Aorta (tissue), 5 donors: Measurements from ENCODE around the gene PRDM1. TPM values are rescaled to one million over a fixed set of nuclear protein-coding genes. Genes with fewer than 3 reads are reported as not detected.
"Not testable (repeated sequence)": the region's sequence is repeated elsewhere in the genome, so short reads cannot be mapped to it uniquely, and the experiment has no call there.

Experiments
- ATAC-seq: fragments of 200-7000 bp; cut with Tn5 transposase; one replicate; pipeline ENCODE4 v1.9.1; 2022; ENCODE audit warnings: moderate library complexity; ENCODE audit not compliant: low FRiP score
- DNase-seq, 2 donors: peaks; one replicate each; pipeline ENCODE4 v3.0.0-alpha.2; 2020
- H3K27ac ChIP-seq, 2 donors: one replicate each; pipeline ENCODE4 v1.5.1; 2013; ENCODE audit warnings: low read length in 2 of 2, mild to moderate bottlenecking in 2 of 2, moderate library complexity in 2 of 2, control low read depth in 1 of 2, inconsistent platforms in 1 of 2, low read depth in 1 of 2
- H3K27me3 ChIP-seq, 2 donors: one replicate each; pipeline ENCODE4 v1.6.1; 2013; ENCODE audit warnings: control low read depth in 1 of 2, low read length in 1 of 2, mild to moderate bottlenecking in 1 of 2, moderate library complexity in 1 of 2; ENCODE audit not compliant: insufficient read depth in 2 of 2, control insufficient read depth in 1 of 2
- H3K36me3 ChIP-seq, 2 donors: one replicate each; pipeline ENCODE4 v1.6.1; 2013; ENCODE audit warnings: control low read depth in 1 of 2, low read length in 1 of 2, mild to moderate bottlenecking in 1 of 2; ENCODE audit not compliant: insufficient read depth in 2 of 2, control insufficient read depth in 1 of 2
- H3K4me1 ChIP-seq, 2 donors: one replicate each; pipeline ENCODE4 v1.6.1; 2013; ENCODE audit warnings: low read length in 2 of 2, control low read depth in 1 of 2, mild to moderate bottlenecking in 1 of 2, moderate library complexity in 1 of 2; ENCODE audit not compliant: insufficient read depth in 2 of 2, control insufficient read depth in 1 of 2
- H3K4me3 ChIP-seq, 2 donors: one replicate each; pipeline ENCODE4 v1.5.1; 2013; ENCODE audit warnings: low read length in 2 of 2, control low read depth in 1 of 2, mild to moderate bottlenecking in 1 of 2
- H3K9me3 ChIP-seq: one replicate; pipeline ENCODE4 v1.6.1; 2013; ENCODE audit warnings: mild to moderate bottlenecking, low read length; ENCODE audit not compliant: control insufficient read depth
- WGBS, 2 donors: extraction: QIAGEN DNeasy Blood & Tissue Kit; methylation state at CpG; one replicate each; pipeline ENCODE4 v1.1.7; 2013; 5-methylcytosine and 5-hydroxymethylcytosine counted together
- intact Hi-C, 2 donors: fragments of 100-400 bp; cut with DNase I; formaldehyde crosslinking; loops; one replicate each; pipeline versions ENCODE4 v1.14.2 to v1.15.0; 2022
- polyA plus RNA-seq, 2 donors: library from polyadenylated mRNA; stranded (reverse); fragments of 200-250 nt; gene quantifications; one replicate each; pipeline ENCODE4 v1.2.3, GENCODE V29; 2013
- total RNA-seq, 2 donors: library from RNA; stranded (reverse); fragmentation: NEBNext Ultra II Directional; extraction: Animal tissue kit (Norgen Biotek cat#: 25700); gene quantifications; one replicate each; pipeline ENCODE4 v1.2.1, GENCODE V29; 2021
- donor health status: healthy with polysubstance abuse.
- donor health status: Bipolar disorder and iron deficiency.
- donor health status: DM: no; HTN: no; CAD: no.
- donor health status: DM: no; HTN: no; CAD: no.
- donor health status: DM: yes; HTN: yes; CAD: no.

The PRDM1 gene
- total and polyA plus RNA-seq, 4 donors, result 0.23 to 10.5 (median 3.5) TPM

DNA sequence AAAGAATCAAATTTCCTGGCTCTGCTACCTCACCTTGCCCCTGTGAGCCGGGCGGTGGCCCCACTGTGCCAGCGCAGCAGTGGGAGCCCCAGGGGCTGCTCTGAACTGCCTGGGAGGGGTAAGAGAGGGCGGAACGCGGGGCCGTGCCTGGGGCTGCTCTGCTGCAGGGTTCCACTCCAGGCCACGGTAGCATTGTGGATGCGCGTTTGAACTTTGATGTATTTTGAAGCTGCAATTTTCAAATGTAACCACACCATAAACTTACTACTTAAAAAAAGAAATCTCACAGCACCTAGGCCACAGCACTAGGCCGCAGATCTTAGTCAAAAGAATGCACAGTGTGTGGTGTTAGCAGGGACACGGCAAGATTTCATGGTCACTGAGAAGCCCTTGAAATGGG is 57.5 kb downstream of the PRDM1 start:
- Histone ChIP-seq H3K27me3 (peaks cover 0 to 3% of the 10 kb centered on the region in 2 donors), H3K36me3 (no peaks in the 10 kb centered on the region), H3K9me3 (no peaks in the 10 kb centered on the region), H3K27ac (no peak overlapping the region), H3K4me1 (no peaks in the 10 kb centered on the region), H3K4me3 (no peak overlapping the region)
- DNase-seq (no peak), ATAC-seq (no peak)
- WGBS, 2 donors, result 86 to 89% methylated on average over 12 of the region's 12 CpGs
- intact Hi-C loops, result no loop called here

DNA sequence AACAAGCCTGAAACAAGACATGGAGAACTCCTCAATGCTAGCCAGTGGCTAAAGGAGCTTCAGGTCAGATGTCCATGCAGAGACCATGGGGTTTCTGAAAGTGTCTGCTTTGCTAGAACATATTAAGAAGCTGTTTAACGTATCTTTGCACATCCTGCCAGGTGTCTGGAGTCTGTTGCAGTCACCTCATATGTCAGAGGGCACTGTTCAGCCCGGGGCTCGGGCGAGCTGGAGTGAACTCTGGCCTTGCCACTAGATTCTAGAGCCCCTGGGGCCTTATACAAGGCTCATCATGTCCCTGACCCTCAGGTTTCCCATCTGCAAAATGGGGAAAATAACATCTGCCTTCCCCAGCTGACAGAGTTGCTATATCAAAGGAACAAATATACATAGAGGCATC is 59.0 kb downstream of the PRDM1 start:
- H3K4me1 ChIP-seq, result no peaks in the 10 kb centered on the region
- DNase-seq (no peak), ATAC-seq (no peak)
- no peaks in the 10 kb centered on the region for H3K36me3 ChIP-seq
- WGBS, 2 donors, result 71% methylated on average over 4 of the region's 4 CpGs
- no peaks in the 10 kb centered on the region for H3K9me3 ChIP-seq
- no peak overlapping the region for H3K4me3 ChIP-seq
- intact Hi-C loops, result no loop called here
- H3K27ac ChIP-seq, result no peak overlapping the region
- peaks cover 0 to 1% of the 10 kb centered on the region in 2 donors for H3K27me3 ChIP-seq

DNA sequence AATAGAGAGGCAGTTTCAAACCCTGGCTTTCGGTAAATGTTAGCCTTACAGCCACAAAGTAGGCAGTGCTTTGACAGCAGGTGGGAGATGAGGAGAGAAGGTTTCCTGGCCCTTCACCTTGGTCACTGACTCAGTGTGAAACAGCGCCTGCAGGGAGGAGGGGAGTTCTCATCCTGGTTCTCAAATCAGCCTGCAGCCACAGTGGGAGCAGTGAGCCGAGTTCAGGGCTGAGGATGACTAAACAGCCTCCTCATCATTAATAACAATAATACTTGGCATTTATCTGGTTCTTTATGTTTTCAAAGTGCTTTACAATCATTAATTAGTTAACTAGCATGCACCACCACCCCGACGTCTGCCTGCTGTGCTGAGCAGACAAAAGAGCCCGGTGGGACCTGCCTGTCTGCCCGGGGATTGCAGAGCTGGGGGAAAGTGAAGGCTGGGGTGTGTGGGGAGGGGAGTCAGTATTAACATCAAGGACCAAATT is 59.6 kb downstream of the PRDM1 start:
- H3K36me3 ChIP-seq, result no peaks in the 10 kb centered on the region
- no peak for ATAC-seq
- WGBS, 2 donors, result 25 to 29% methylated on average over 7 of the region's 7 CpGs

DNA sequence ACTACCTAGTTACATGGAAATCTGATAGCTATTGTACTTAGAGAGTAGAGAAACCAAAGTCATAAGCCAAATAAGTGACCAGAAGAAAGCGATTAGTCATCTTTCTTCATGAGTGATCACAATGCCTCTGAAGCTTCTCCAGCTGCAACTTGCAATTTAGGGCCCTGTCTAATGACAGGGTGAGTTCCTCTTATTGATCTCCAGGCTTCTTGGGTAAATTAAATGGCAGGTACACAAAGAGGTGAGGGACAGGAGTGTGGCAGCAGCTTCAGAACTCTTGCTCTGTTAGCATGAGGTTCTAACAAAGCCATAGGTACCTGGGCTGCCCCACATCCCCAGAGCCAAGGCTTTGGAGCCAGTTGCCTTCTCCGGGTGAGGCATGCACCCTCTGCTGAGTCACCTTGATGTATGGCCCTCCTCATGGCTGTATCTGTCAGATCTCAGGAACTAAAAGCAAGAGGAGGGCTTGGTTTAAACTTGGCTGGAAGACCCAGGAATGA is 60.8 kb downstream of the PRDM1 start:
- intact Hi-C loops, result no loop called here
- no peaks in the 10 kb centered on the region for H3K9me3 ChIP-seq
- DNase-seq (no peak), ATAC-seq (no peak)
- H3K4me1 ChIP-seq, result no peaks in the 10 kb centered on the region
- no peak overlapping the region for H3K4me3 ChIP-seq
- WGBS, 2 donors, result 79 to 84% methylated on average over 2 of the region's 2 CpGs
- no peak overlapping the region for H3K27ac ChIP-seq
- H3K36me3 ChIP-seq, result no peaks in the 10 kb centered on the region
- peaks cover 0 to 1% of the 10 kb centered on the region in 2 donors for H3K27me3 ChIP-seq

More for the DNA sequence above, 59.6 kb downstream of the PRDM1 start:
- Histone ChIP-seq H3K4me3 (no peak overlapping the region), H3K4me1 (no peaks in the 10 kb centered on the region), H3K27ac (no peak overlapping the region), H3K9me3 (no peaks in the 10 kb centered on the region), H3K27me3 (peaks cover 0 to 1% of the 10 kb centered on the region in 2 donors)
- intact Hi-C loops, result no loop called here
- no peak for DNase-seq

DNA sequence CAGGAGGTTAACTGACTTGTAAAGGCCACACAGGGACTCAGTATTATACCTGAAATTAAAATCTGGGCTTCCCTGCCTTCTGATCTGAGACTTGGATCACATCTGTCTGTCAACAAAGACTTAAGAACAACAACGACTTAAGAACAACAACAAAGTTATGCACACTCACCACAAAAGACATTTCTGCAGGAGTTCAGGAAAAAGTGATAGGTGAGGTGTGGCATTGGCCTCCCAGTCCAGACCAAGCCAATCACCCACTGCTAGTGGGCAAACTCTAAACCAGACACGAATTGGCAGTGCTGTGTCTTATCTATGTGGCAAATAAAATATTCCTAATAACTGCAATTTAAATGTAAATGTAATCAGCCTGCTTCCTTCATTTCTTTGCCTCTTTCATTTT is 61.3 kb downstream of the PRDM1 start:
- peaks cover 0 to 1% of the 10 kb centered on the region in 2 donors for H3K27me3 ChIP-seq
- no peak overlapping the region for H3K4me3 ChIP-seq
- H3K27ac ChIP-seq, result no peak overlapping the region
- WGBS, 2 donors, result 53 to 62% methylated on average over 2 of the region's 2 CpGs
- H3K36me3 ChIP-seq, result no peaks in the 10 kb centered on the region
- ATAC-seq (no peak), DNase-seq (no peak)
- intact Hi-C loops, result no loop called here
- no peaks in the 10 kb centered on the region for H3K4me1 ChIP-seq
- H3K9me3 ChIP-seq, result no peaks in the 10 kb centered on the region

DNA sequence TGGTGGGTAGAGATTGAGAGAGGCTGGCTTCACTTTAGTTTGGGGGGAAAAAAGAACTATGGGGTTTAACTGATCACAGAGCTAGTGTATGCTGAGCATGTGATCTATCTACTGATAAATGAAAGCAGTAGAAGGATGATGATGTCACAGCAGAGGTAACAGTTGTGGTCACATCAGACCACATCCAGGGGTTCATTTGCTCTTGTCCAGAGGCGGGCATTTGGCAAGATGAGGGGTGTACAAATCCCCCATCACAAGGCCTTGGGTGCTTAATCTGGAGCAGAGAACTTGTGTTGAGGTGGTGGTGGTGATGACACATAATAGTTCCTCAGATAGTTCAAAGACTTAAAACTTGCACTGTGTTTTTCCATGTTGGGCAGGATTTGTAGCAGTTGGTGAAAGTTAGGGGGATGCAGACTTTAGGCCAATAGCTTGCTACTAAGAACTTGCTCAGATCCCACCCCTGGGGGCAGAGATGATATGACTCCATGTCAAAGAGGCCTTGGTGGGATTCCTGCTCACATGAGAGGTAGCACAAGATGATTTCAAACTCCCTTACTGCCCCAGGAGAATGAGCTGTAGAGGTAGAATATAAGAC is 63.4 kb downstream of the PRDM1 start:
- no peak overlapping the region for H3K4me3 ChIP-seq
- no peaks in the 10 kb centered on the region for H3K4me1 ChIP-seq
- intact Hi-C loops, result no loop called here
- H3K9me3 ChIP-seq, result no peaks in the 10 kb centered on the region
- DNase-seq, result no peak
- no peak for ATAC-seq
- no peak overlapping the region for H3K27ac ChIP-seq
- 88 to 94% methylated on average over 1 of the region's 1 CpG for WGBS, 2 donors
- H3K36me3 ChIP-seq, result no peaks in the 10 kb centered on the region
- H3K27me3 ChIP-seq, result peaks cover 0 to 1% of the 10 kb centered on the region in 2 donors

DNA sequence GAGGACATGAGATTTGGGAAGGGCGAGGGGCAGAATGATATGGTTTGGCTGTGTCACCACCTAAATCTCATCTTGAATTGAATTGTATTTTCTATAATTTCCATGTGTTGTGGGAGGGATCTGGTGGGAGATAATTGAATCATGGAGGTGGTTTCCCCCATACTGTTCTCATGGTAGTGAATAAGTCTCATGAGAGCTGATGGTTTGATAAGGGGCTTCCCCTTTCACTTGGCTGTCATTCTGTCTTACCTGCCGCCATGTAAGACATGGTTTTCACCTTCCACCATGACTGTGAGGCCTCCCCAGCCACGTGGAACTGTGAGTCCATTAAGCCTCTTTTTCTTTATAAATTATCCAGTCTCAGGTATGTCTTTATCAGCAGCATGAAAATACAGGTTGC is 66.3 kb downstream of the PRDM1 start:
- DNase-seq, ATAC-seq, intact Hi-C loops, H3K4me3 ChIP-seq, H3K36me3 ChIP-seq, H3K27me3 ChIP-seq, H3K9me3 ChIP-seq, H3K4me1 ChIP-seq, H3K27ac ChIP-seq: not testable (repeated sequence)
- WGBS, 2 donors, result 83 to 86% methylated on average over 3 of the region's 3 CpGs

DNA sequence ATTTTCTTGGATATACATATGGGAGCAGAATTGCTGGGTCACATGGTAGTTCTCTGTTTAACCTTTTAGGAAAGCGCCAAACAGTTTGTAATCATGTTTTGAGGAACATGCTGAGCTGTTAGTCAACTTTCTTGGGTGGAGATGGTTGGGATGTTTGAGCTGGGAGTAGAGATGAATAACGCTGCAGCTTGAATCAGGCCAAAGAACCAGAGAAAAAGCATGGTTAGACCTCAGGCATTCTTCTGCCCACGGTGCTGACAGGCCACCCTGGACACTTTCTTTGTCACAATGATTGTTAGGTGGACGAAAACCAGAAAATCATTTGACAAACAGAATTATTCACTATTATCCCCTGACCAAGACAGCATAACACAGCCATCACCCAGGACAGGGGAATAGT is 66.8 kb downstream of the PRDM1 start:
- Histone ChIP-seq H3K4me1 (no peaks in the 10 kb centered on the region), H3K4me3 (no peak overlapping the region), H3K27ac (no peak overlapping the region), H3K36me3 (no peaks in the 10 kb centered on the region), H3K9me3 (no peaks in the 10 kb centered on the region), H3K27me3 (no peaks in the 10 kb centered on the region)
- intact Hi-C loops, result no loop called here
- 76 to 82% methylated on average over 4 of the region's 4 CpGs for WGBS, 2 donors
- ATAC-seq (no peak), DNase-seq (no peak)

DNA sequence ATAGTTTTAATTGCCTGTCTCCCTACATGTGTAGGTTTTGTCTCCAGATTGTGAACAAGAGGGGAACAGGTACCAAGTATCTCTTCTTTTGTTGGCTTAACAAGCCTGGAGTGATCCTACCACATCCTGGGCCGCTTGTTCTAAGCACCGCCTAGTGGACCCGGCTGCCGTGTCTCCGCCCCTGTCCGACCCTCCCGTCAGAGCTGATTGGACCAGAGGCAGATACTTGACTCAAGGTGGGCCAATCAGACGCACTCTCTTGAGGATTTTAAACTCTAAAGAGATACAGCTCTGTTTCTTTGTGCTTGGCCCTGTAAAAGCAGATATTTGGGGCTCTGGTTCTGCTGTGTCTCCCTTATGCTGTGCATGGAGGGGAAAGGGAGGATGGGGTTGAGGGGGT is 68.2 kb downstream of the PRDM1 start:
- ATAC-seq (no peak), DNase-seq (no peak)
- Histone ChIP-seq H3K4me1 (no peaks in the 10 kb centered on the region), H3K36me3 (no peaks in the 10 kb centered on the region), H3K4me3 (no peak overlapping the region), H3K27ac (no peak overlapping the region), H3K9me3 (no peaks in the 10 kb centered on the region), H3K27me3 (no peaks in the 10 kb centered on the region)
- WGBS, 2 donors, result 94 to 96% methylated on average over 8 of the region's 8 CpGs
- intact Hi-C loops, result no loop called here
